ENCODE results near the gene GINS2.
A peak's percentile ranks its signal among the peaks of the same experiment; 100 is the strongest.

The GINS2 gene

DNA sequence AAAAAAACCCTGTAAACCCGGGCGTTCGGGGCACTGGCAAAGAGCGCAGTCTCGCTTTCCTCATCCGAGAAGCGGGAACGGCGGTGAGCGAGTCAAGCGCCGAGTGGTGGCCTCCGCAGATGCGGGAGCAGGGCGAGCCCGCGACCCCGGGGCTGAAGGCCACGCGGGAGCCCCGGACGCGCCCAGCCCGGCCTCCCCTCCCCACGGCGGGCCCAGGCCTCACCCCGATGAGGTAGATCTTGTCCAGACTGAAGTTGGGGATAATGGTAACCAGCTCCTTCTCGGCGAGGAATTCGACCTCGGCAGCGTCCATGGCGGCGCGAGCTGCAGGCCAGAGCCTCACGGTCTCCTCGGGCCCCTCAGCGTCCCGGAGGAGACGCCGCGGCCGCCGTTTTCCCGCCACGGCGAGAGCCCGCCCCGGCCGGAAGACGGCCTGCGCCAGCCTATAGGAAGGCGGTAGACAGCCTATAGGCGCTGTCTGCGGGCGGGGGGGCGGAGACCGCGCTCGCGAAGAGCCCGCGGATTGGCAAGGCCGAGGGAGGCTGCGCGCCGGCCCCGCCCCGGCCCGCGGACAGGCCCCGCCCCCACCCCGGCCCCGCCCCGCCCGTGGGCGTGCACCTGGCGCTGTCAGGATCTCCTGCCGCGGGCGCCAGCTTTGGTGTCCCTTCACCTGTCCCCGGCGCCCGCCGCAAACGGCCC, at the start of gene GINS2:
Gene GINS2, minus strand, starts transcription at position 369 of the 699 bp plus-strand sequence. Its CDS starts 56 bp downstream, at position 313.
- peak; percentile 91 for DNase-seq

DNA sequence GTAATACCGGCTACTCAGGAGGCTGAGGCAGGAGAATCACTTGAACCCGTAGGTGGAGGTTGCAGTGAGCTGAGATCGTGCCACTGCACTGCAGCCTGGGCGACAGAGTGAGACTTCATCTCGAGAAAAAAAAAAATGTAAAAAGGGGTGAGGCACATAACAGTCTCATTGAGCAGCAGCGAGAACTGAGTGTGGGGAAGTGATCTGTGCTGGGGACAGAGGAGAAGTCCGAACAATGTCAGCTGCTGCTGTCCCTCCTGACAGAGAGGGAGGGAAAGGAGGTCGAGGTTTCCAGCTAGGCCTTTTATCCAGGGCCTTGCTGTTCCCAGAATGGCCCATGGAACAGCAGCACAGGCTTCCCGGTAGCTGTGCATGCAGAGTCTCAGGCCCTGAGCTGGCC, 48.2 kb upstream of the GINS2 start:
- no peak for DNase-seq

DNA sequence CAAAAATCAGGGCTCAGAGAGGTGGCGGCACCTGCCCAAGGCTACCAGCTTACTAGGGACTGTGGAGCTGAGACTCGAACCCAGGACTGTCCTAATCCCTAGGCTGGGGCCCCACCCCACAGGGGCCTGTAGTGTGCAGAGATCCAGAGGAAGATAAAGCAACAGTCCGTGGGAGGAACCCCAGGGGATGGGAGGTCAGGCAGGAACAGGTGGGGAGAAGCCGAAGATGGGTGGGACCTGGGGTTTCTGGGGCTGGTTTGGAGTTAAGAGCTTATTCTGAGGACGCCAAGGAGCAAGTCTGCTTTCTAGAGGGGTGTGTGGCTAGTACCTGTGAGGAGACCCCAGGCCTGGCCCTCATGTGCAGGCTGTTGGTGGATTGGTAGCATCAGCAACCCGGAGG, 47.2 kb upstream of the GINS2 start:
- no peak for DNase-seq

DNA sequence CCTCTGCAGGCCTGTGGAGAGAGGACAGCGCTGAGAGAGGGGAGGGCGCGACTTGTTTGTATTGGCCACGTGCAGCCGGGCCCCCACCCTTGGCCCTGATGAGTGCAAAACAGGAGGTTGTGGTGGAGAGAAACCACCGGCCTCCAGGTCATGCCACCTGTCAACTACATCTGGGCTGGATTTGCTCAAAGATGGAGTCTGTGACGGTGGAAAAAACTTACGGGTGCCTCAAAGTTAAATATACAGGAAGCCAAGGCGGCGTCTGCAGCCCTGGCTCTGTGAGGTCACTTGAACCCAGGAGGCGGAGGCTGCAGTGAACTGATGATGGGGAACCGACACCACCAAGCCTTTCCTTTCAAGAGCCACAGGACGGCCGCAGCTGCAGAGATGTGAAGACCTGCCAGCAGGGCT, 46.5 kb upstream of the GINS2 start:
- DNase-seq: no peak

DNA sequence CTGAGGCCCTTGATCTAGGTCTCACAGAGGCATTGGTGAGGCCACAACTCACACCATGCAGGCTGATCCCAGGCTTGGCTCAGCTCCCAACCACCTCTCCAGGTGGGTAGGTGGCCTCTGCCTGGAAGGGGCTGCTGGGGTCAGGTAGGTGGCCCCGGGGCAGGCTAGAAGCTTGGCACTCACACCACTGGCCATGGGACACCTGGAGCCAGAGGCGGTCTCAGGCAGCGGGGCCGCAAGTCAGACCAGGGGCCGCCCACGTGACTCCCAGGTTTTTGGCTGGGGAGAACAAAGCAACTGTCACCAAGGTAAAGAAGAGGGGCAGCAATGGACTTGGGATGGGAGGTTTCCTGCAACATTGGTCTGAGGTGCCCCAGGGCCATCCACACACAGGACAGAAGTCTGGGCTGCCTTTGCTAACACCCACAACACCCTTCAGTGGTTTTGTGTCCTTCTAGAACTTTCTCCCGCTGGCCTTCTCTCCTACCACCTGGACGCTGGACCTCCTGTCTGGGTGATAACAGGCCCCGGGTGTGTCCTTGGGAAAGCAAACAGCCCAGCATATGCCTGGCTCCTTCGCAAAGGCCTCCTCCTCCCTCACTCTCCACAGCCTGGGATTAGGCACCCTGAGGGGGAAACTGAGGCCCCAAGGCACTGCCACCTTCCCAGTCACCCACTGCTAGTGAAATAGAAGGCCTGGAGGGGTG, 45.7 kb upstream of the GINS2 start:
- no peak for DNase-seq

DNA sequence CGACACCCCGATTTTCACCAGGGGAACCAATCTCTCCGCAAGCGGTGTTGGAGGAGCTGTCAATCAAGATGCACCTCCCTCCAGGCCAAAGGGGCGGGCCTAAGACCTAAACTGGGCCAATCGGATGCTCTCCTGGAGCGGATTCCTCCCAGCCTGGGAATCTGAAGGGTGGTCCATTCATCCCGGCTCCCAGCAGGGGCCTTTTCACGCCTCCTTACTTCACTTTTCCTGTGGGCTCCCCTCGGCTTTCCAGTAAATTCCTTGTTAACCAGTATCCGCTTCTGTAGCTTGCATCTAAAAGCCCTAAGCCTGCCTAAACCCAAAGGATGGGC, 45.1 kb upstream of the GINS2 start:
- no peak for DNase-seq

DNA sequence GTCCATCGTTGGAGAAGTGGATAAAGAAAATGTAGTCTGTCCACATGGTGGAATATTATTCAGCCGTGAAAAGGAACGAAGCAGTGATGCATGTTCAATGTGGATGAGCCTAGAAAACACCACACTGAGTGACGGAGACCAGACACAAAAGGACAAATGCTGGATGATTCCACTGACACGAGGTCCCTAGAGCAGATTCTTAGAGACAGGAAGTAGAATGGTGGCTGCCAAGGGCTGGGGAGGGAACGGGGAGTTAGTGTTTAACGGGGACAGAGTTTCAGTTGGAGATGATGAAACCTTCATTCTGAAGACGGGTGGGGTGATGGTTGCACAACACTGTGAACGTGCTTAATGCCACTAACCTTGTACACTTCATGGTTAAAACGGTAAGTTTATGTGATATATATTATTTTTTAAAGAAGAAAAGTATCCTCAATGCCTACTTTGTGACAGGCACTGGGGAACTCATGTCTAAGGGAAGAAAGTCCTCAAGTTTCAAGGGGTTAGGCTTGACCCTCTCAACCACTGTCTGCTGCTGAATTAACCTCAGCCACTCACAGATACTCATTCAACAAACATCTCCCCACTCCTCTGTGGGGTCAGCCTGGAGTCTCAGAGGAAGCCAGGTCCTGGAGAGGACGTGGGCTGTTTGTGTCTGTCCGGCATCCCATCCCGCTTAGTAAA, 44.5 kb upstream of the GINS2 start:
- DNase-seq: no peak

DNA sequence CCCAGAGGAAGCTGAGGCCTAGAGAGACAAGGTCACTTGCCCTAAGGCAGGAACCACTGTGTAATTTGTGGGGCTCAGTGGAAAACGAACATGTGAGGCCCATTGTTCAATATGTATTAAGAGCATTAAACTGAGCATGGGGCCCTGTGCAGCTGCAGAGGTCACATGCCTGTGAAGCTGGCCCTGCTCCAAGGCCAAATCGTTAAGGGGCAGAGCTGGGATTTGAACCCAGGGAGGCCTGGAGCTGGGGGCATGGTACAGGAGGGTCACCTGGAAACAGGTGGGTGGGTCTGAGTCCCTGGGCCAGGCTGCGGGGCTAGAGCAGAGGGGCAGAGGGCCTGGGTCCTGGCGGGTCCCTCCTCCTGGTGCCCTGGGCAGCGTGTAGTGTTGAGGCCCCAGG, 42.4 kb upstream of the GINS2 start:
- DNase-seq: no peak

DNA sequence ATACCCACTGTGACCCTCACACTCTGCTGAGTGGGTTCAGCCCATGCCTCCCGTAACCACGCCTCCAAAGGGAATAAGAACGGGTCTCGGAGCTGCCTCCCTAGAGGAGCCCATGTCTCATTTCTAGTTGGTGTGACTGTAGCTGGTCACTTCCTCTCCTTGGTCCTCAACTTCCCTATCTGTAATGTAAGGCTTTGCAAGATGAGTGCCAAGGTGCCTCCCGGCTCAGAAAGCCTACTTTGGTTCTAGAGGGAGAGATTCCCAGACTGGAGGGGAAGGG, 41.4 kb upstream of the GINS2 start:
- DNase-seq: no peak

DNA sequence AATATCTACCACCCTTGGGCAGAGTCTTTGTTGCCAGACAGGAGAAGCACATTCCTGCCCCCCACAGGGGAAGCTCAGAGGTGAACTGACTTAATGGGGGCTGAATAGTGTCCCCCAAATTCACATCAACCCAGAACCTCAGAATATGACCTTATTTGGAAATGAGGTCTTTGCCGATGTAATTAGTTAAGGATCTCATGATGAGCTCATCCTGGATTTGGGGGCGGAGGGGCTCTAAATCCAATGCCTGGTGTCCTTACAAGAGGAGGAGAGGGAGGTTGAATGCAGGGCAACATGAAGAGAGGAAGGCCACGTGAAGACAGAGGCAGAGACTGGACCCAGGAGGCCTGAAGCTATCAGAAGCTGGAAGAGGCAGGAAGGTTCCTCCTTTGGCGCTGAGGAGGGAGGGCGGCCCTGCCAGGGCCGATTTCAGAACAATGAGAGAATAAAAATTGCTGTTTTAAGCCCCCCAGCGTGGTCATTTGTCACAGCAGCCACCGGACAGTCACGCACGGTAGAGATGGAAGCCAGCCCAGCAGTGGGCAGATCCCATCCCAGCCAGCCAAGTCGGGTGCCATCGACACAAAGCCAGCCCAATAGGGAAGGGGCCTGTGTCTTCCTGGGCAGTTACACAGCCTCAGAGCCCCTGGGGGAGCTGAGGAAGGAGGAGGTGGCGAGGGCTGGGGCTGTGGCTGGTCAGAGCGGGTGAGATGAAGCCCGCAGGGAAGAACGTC, 40.9 kb upstream of the GINS2 start:
- DNase-seq: no peak

DNA sequence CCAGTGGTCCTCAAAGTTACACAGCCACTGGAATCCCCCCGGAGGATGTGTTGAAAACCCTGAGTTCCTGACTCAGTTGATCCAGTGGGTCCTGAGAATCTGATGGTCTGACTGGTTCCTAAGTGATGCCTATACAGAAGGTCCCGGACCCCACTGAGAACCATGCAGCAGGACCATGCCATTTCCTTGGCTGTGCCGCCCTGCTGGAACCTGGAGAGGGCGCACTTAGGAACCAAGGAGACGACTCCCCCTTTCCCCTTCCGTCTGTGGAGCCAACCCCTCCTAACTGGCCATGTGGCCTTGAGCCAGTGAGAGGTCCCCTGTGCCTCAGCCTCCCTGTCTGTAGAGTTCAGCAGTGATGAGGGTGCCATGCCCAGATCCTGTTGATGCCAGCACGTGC, 40.1 kb upstream of the GINS2 start:
- DNase-seq: no peak

DNA sequence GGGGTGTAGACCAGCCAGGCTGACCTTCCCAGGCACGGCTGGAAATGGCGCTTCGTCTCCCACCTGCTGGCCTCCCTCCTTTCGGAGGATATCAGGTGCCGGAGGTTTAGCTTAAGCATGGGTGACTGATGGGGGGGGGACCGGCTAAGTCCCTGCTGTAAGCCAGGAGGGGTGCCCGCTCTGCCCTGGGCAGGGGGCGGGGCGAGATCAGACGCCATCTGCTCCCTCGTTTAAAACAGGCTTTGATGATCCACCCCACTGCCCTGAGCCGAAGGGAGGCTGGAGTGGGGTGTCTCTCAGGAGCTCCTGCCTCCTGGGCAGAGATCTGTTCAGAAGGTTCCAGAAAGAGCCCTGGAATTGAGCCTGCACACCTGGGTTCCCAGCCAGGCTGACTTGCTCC, 36.2 kb upstream of the GINS2 start:
- no peak for DNase-seq

DNA sequence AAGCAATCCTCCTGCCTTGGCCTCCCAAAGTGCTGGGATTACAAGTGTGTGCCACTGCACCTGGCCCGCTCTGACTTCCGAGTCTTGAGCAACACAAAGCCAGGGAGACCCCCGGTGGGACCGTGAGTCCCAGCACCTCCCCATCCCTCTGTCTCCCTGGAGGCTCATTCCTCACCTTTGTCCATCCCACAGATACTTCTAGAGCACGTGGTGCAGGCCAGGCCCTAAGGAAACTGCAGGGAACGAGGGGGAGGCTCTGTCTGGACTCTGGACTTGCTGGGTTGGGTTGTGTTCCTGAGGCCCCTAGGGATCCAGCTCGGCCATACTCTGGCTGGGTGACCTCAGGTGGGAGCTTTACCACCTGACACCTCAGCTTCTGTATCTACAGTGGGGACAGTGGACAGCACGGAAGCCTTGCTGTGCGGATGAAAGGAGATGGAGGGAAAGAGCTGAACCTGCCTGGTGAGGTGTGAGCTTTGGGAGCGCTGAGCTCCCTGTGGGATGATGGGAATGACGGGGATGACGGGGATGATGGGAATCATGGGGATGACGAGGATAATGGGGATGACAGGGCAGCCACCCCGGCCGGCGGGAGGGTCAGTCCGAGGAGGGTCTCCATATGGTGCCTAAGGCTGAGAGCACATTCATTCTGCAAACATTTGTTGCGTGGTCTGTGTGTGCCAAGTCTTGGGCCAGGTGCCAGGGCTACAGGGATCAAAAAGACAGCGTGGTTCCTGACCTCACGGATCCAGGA, 35.5 kb upstream of the GINS2 start:
- DNase-seq: no peak

DNA sequence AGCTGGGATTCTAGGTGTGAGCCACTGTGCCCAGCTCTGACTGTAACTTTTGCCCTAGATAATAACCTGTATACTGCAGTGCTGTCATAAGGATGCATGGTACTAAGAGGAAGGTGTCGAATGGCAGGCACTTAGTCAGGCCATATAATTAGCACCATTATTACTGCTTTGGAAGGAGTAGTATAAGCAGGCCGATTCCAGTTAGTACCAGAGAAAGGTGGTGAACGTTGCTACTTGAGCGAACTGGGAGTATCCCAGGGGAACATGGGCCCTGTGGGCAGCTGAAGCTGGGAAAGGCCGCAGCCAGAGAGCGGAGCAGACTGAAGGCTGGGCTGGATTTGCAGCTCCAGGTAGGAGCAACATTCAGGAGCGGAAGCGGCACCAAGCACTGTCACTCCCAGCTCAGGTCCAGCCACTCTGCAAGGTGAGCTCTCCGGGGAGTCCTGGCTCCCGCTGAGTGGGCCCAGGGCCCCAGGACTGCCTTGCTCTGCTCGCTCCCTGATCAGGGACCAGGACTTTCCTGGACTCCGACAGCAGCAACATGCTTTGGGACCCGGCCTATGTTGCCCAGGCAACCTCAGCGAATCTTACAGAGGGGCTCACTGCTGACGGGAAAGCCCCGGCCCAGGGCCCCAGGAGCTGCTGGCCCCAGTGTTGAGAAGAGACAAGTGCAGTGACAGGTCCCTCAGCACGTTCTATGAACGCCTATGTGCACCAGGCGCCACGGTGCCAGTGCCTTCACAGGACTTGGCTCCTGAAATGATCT, 33.6 kb upstream of the GINS2 start:
- DNase-seq: no peak

DNA sequence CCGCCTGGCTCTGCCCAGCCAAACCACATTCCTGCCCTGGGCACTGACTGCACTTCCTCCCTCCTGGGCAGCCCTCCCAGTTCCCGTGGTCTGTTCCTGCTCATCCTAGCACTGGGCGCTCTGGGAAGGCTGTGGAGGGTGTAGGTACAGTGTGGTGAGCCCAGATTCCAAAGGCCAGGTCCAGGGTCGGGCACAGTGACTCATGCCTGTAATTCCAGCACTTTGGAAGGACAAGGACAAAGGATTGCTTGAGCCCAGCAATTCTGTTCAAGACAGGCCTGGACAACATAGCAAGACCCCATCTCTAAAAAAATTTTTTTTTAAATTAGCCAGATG, 31.5 kb upstream of the GINS2 start:
- no peak for DNase-seq

DNA sequence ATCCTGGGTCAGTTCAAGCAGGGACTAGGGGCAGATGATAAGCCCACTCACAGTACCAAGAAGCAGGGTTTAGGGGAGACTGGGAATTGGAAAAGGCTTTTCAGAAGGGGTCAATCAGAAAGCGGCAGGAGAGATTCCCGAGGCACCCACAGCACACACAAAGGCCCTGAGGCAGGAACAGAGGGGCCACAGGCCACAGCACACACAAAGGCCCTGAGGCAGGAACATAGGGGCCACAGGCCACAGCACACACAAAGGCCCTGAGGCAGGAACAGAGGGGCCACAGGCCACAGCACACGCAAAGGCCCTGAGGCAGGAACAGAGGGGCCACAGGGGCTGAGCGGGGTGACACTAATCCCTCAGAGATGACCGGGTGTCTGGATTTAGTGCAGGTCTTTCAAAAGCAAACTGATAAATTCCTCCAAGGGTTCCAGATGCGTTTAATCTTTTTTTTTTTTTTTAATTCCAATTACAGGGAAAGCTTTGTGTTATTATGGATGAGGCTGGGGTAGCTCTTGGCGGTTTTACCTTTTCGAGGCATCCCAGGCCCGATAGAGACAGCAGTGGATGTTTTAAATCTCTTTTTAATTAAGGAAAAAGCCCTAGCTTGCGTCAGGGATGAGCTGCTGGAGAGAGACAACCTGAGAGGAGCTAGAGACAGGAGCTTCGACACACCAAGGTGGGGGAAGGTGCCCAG, 31.0 kb upstream of the GINS2 start:
- DNase-seq: no peak

DNA sequence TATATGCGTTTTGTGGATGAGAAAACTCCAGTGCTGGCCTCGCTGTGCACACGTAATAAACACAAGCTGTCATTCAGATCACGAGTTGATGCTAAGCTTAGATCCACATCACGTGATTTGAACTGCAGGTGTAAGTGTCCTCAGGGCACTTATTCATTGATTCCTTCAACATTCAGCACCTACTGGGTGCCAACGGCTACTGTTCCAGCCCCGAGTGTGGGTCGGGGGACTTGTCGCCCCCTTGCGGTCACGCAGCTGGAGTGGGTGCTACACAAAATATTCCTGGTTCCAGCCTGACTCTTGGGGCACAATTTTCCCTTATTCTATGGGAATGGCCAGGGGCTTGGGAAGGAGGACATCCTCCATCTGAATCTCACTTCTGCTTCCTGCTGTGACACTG, 29.9 kb upstream of the GINS2 start:
- peak; percentile 32 for DNase-seq

DNA sequence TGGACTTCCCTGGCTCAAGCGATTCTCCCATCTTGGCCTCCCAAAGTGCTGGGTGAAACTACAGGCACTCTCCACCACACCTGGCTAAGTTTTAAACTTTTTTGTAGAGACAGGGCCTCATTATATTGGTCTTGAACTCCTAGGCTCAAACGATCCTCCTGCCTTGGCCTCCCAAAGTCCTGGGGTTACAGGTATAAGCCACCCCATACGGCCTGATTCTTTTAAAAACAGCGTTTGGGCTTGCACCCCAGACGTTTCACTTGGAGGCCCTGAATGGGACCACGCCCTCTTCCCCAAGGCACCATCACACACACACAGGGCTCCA, 29.4 kb upstream of the GINS2 start:
- DNase-seq: no peak

DNA sequence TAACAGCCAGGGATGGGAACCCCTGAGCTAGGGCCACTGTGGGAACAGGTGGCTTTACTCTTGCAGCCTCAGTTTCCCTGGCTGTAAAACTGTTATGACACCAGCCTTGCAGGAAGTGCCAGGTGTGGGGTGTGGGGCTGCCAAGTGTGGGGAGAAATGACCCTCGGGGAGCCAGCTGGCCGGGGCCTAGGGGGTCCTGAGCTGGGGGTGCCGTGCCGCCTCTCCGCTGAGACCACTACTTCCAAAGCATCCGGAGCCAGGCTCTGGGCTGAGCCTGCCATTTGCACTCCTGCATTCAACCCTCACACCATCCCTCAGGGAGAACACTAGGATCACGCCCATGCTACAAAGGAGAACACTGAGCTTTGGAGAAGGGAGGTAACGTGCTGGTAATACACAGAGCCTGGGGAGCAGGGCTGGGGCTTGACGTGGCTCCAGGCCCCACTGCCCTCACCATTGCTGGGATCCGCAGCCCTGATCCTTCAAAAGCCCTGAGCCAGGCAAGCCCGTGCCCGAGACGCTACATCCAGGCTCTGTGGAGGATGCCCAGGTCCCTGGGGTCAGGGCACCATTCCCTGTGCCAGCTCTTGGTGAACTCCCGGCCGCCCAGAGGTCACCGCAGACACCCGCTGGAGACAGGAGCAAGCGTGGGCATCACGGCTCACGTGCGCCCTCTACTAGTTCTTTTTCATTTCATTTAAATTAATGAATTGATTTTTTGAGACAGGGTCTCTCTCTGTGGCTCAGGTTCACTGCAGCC, 28.8 kb upstream of the GINS2 start:
- DNase-seq: peak; percentile 73

DNA sequence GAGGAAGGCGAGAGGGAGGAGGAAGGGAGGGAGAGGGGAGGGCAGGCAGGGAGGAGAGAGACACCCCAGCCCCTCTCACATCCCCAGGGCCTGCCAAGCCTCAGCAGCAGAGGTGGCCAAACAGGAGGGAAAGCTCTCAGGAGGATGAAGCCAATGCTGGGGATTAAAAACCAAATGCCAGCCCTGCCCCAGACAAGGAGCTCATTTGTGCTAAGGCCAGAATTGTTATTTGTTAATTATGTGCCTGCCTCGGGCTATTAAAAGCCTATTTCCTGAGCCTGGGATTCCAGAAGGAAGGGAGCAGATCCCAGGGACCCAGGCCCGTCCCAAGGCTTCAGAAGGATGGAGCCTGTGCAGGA, 27.9 kb upstream of the GINS2 start:
- no peak for DNase-seq

DNA sequence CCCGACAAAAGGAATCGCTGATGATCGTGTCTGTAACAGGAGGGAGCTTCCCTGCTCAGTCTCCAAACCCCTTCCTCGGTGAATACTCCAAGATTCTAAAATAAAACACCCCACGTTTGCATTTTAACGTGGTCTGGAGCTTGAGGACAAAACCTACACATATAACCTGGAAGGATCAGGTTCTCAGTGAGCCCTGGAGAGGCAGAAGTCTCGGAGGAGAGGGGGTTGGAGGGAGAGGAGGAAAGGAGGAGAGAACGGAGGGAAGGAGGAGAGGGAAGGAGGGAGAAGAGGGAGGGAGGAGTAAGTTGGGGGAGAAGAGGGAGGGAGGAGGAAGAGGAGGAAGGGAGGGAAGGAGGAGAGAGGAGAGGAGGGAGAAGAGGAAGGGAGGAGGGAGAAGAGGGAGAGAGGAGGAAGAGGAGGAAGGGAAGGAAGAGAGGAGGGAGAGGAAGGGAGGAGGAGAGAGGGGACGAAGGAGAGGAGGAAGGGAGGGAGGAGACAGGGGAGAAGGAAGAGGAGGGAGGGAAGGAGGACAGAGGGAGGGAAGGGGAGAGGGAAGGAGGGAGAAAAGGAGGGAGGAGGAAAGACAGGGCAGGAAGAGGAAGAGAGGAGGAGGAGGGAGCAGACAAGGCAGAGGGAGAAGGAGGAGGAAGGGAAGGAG, 27.4 kb upstream of the GINS2 start:
- DNase-seq: no peak
